ENCODE measurements around the gene ASPM. TPM values are rescaled to one million over a fixed set of nuclear protein-coding genes. Genes with fewer than 3 reads are reported as not detected.

ASPM gene
- total and polyA plus RNA-seq, 2 of the 8 experiments (the other 6 are each of a cell fraction or from before 2014, with no cell fraction given), result 5.1 to 50.3 TPM

- H4K91ac ChIP-seq (replicated peaks; ENCODE audit: insufficient read length, low read length), result no peak overlapping the region
- FAIRE-seq, result no peak
- H3K79me2 ChIP-seq (ENCODE audit: control insufficient read depth in 1 of 2, insufficient read depth in 2 of 2, low read length in 2 of 2), result no peaks in the 10 kb centered on the region
- no peak overlapping the region for H2BK15ac ChIP-seq (ENCODE audit: low read length)
- H2AK5ac ChIP-seq (ENCODE audit: low read depth, low read length), result no peak overlapping the region
- no peaks in the 10 kb centered on the region for H3K4me1 ChIP-seq (replicated peaks in 1 of 4; ENCODE audit: control insufficient read depth in 3 of 4, insufficient read depth in 4 of 4, low read length in 3 of 4)
- no peak overlapping the region for H2BK20ac ChIP-seq (ENCODE audit: low read length)
- no peak overlapping the region for H3K4ac ChIP-seq (replicated peaks; ENCODE audit: insufficient read length, low read depth, low read length)
- H3K9me3 ChIP-seq (ENCODE audit: insufficient read depth in 2 of 2, low read depth in 1 of 2, low read length in 1 of 2), result no peaks in the 10 kb centered on the region
- no peak overlapping the region for H3K14ac ChIP-seq (ENCODE audit: insufficient read length)
- no peaks in the 10 kb centered on the region for H3K79me1 ChIP-seq (ENCODE audit: low read depth, low read length)
- H3K27ac ChIP-seq (ENCODE audit: low read depth, low read length), result no peak overlapping the region
- ChIA-PET CTCF (ENCODE audit: partially characterized antibody) (interaction anchor here (0.9 to 1.2 kb wide), 3 partner anchors 27 to 204 kb away, joined by 3 to 4 read pairs (median 3); no protein-coding TSS in a partner anchor), POLR2A (ENCODE audit: partially characterized antibody) (no interaction called here)
- WGBS, 2 experiments (ENCODE audit: extremely low coverage in 1 of 2, insufficient coverage in 1 of 2, insufficient read length in 1 of 2, insufficient replicate concordance in 2 of 2, low coverage in 1 of 2, low lambda C conversion rate in 2 of 2, missing lambda C conversion rate in 1 of 2), result 93% methylated on average over 4 of the region's 4 CpGs; no CpG with 5 or more reads in 1 of the 2 experiments
- no peak overlapping the region for H2BK12ac ChIP-seq (ENCODE audit: low read depth, low read length)
- no peaks in the 10 kb centered on the region for H3K27me3 ChIP-seq (replicated peaks in 1 of 4; ENCODE audit: control insufficient read depth in 3 of 4, extremely low read depth in 1 of 4, insufficient read depth in 3 of 4, low read length in 3 of 4)
- H3K36me3 ChIP-seq (ENCODE audit: control insufficient read depth in 2 of 4, insufficient read depth in 4 of 4, low read length in 3 of 4), result no peaks in the 10 kb centered on the region; a peak in 1 of 8 replicates
- H2AFZ ChIP-seq (ENCODE audit: low read length), result no peak overlapping the region
- no peak for DNase-seq (ENCODE audit: low read depth in 1 of 2, low spot score in 2 of 2)
- H3K23me2 ChIP-seq (ENCODE audit: low read depth, low read length), result no peaks in the 10 kb centered on the region
- no peak overlapping the region for H3K9ac ChIP-seq (replicated peaks in 1 of 4; ENCODE audit: extremely low read depth in 1 of 4, low read depth in 3 of 4, low read length in 3 of 4)
- no peak overlapping the region for H3K23ac ChIP-seq (ENCODE audit: insufficient read length)
- H4K20me1 ChIP-seq (replicated peaks in 1 of 2; ENCODE audit: control insufficient read depth in 1 of 2, insufficient read depth in 2 of 2, low read length in 2 of 2), result no peaks in the 10 kb centered on the region
- no peak overlapping the region for H4K8ac ChIP-seq (ENCODE audit: extremely low read depth, insufficient read depth, low read length)
- H3K4me2 ChIP-seq (ENCODE audit: insufficient read depth in 1 of 2, low read depth in 2 of 2, low read length in 2 of 2), result no peak overlapping the region
- no peak overlapping the region for H3K56ac ChIP-seq (replicated peaks; ENCODE audit: insufficient read length, low read depth, low read length)
- H4K5ac ChIP-seq (ENCODE audit: insufficient read length, low read depth, low read length), result no peak overlapping the region
- H3K18ac ChIP-seq (ENCODE audit: extremely low read depth, low read length), result no peak overlapping the region
- H3K4me3 ChIP-seq (ENCODE audit: extremely low read depth in 1 of 4, insufficient read depth in 2 of 4, low read depth in 3 of 4, low read length in 4 of 4), result no peak overlapping the region
- no peak overlapping the region for H2BK120ac ChIP-seq (replicated peaks; ENCODE audit: low read depth, low read length)
- no peak overlapping the region for H2BK5ac ChIP-seq (ENCODE audit: low read depth, low read length)
- TF ChIP-seq NRF1 (IDR thresholded peaks at IDR 0.05; ENCODE audit: low read depth, low read length), result no peak
- TF ChIP-seq BRCA1 (IDR thresholded peaks at IDR 0.05; ENCODE audit: low read depth, low read length), result no peak
- no peak for TF ChIP-seq FOSL1 (IDR thresholded peaks at IDR 0.05; ENCODE audit: insufficient read depth, low read depth, low read length)
- no peak for TF ChIP-seq MAFK (IDR thresholded peaks at IDR 0.05; ENCODE audit: low read depth, low read length)
- no peak for TF ChIP-seq EGR1 (IDR thresholded peaks at IDR 0.05; ENCODE audit: borderline replicate concordance, low read depth, low read length)
- TF ChIP-seq SP2 (IDR thresholded peaks at IDR 0.05; ENCODE audit: low read length), result no peak
- TF ChIP-seq CTCF (IDR thresholded peaks at IDR 0.05; ENCODE audit: control extremely low read depth in 1 of 3, insufficient read depth in 1 of 3, low read depth in 1 of 3, low read length in 3 of 3), result no peak
- no peak for TF ChIP-seq ASH2L (IDR thresholded peaks at IDR 0.05; ENCODE audit: low read length)
- TF ChIP-seq RFX5 (IDR thresholded peaks at IDR 0.05; ENCODE audit: borderline replicate concordance, low read depth, low read length), result no peak
- TF ChIP-seq POLR2A (IDR thresholded peaks at IDR 0.05; ENCODE audit: control extremely low read depth in 1 of 2, low read depth in 2 of 2, low read length in 2 of 2), result no peak
- no peak for TF ChIP-seq GABPA (IDR thresholded peaks at IDR 0.05; ENCODE audit: borderline replicate concordance, insufficient read depth, low read length)
- no peak for TF ChIP-seq KDM1A (IDR thresholded peaks at IDR 0.05; ENCODE audit: borderline replicate concordance, low read length)
- no peak for TF ChIP-seq CEBPB (IDR thresholded peaks at IDR 0.05; ENCODE audit: low read depth, low read length)
- TF ChIP-seq TEAD4 (IDR thresholded peaks at IDR 0.05; ENCODE audit: low read depth, low read length), result no peak
Observed at GRCh38 chr1:197152662-197153061, 6.2 kb upstream of the ASPM start.

Measured in H1 (cell line).